GM19395 (cell line): Measurements from ENCODE around the gene ADAM21.
"Not testable (repeated sequence)": the region's sequence is repeated elsewhere in the genome, so short reads cannot be mapped to it uniquely, and the experiment has no call there.

ENCODE experiments used
- ATAC-seq: cut with Tn5 transposase; IDR thresholded peaks from one replicate; pipeline ENCODE4 v1.9.1; 2021; ENCODE audit warnings: mild to moderate bottlenecking, moderate library complexity; ENCODE audit not compliant: unreplicated experiment

Gene ADAM21

GRCh38 chr14:70475459-70475858 lies 23.5 kb downstream of the ADAM21 start:
- ATAC-seq = not testable (repeated sequence)

- not testable (repeated sequence) for ATAC-seq
These were observed 25.6 kb downstream of the ADAM21 start for GRCh38 chr14:70477356-70478105.

GRCh38 chr14:70489579-70490200 lies 37.7 kb downstream of the ADAM21 start:
- no peak for ATAC-seq

DNA sequence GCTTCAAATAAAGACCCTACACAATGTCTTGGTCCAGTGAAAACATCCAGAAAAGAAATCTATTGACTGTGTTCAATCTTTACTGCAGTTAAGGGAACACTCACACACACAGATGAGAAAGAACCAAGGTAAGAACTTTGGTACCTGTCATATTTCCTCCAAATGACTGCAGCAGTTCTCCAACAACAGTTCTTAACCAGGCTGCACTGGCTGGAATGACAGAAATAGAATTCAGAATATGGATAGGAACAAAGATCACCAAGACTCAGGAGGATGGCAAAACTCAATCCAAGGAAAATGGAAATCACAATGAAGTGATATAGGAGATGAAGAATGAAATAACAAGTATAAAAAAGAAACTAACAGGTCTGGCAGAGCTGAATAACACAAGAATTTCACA lies 46.2 kb downstream of the ADAM21 start:
- ATAC-seq = no peak
